Stimulated activated CD4-positive, alpha-beta T cell treated with anti-CD3 and anti-CD28 coated beads, Interleukin-1b, Interleukin-23, amount 100 ng/mL, for 4 hours (primary cell): Measurements from ENCODE around the gene RSAD1.

Source experiments
- DNase-seq, 2 donors: peaks; one replicate each; pipeline ENCODE4 v3.0.0-alpha.2; 2020; ENCODE audit warnings: low read depth in 2 of 2

RSAD1 gene

GRCh38 chr17:50493744-50494143 lies 15.1 kb downstream of the RSAD1 start:
- no peak for DNase-seq

DNA sequence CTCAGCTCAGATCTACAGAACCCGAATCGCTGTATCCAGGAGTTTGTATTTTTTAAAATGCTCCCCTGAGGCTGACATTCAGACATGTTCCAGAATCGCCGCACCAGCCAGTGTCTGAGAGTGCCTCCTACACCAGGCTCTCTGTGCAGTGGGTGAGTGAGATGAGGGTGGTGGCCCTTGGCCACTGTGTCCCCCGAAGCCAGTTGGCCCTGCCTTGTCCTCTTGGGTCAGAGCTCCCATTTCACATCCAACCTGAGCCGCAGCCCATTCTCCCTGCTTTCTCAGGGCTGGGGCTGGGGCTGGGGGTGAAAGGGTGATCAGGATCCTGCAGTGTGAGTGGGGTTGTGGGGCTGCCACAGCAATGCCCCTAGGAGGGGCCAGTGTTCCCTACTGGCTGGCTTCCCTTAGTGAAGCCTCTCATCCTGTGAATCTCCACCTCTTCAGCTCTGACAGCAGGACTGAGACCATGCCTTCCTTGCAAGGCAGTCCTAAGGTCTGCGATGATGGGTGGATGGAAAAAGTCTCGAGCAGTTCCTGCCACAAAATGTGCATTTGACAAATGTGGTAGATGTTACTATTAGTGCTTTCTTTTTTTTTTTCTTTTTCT lies 16.7 kb downstream of the RSAD1 start:
- DNase-seq, result no peak

DNA sequence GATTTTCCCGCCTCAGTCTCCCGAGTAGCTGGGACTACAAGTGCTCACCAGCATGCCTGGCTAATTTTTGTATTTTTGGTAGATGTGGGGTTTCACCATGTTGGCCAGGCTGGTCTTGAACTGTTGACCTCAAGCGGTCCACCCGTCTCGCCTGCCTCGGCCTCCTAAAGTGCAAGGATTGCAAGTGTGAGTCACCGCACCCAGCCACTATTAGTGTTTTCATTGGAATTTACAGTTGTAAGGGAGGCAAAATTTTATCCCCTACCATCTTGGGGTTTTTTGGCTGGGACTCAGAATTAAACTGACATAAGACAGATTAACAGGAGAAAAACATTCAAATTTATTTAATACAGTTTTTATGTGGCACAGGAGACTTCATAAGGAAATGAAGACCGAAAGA lies 17.3 kb downstream of the RSAD1 start:
- no peak for DNase-seq

DNA sequence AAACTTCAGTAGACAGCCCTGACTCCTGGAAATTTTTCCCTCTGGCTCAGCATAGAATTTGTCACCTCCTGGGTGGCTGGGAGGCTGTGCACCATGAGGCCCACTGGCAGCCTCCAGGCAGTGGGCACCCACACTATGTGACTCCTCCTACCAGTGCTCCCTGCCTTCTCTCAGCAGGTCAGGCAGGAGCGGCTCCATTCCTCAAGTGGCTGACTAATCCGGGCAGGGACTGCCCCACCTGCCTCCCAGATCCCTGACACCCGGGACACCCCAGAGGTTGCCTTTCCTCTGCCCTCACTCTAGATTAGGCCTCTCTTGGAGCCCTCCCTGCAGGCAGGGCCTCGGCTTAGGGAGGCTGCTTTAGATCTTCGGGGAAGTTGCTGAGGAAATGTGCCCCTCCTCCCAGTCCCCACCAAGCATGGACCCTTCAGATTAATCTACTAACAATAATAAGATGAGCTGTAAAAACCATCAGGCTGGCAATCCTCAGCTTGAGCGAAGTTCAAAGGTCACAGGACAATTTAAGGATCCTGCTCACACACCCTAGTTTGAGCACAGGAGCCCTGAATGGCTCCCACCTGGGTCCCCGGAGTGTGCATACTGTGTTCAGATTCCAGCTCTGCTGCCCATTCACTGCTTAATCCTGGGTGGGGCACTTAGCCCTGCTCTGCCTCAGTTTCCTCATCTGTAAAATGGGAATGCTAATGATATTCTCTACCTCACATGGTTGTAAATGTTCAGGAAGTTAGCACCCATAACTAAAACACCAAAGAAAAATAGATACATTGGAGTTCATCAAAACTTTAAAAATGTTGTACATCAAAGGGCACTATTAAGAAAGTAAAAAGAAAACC lies 19.6 kb downstream of the RSAD1 start:
- DNase-seq, result no peak

- DNase-seq, result no peak
These were observed 20.6 kb downstream of the RSAD1 start for GRCh38 chr17:50499270-50499669.

GRCh38 chr17:50499721-50500120 lies 21.1 kb downstream of the RSAD1 start:
- DNase-seq, result no peak

DNA sequence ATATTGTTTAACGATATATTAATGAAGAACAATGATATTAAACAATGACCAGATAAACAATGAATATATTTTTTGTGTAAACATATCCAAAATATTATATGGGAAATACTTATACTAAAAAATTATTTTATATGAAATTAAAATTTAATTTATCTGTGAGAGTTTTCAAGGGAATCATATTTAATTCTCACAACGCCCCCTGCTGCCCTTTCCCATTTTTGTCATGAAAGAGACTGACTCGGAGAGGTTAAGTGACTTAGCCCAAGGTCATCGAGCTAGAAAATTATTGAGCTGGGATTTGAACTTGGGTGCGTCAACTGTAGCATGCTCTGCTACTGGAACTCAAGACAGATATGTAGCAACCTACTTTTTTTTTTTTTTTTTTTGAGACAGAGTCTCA lies 22.4 kb downstream of the RSAD1 start:
- peak in 1 of 2 donors; percentile 29 for DNase-seq

GRCh38 chr17:50502301-50502990 lies 23.8 kb downstream of the RSAD1 start:
- no peak for DNase-seq

- no peak for DNase-seq
These were observed 27.0 kb downstream of the RSAD1 start for GRCh38 chr17:50505591-50506130.

GRCh38 chr17:50506298-50506697 lies 27.6 kb downstream of the RSAD1 start:
- no peak for DNase-seq

GRCh38 chr17:50507871-50508572 lies 29.4 kb downstream of the RSAD1 start, which contains the start of gene MYCBPAP:
Gene MYCBPAP, plus strand, starts transcription at chr17:50508439. Its CDS starts 236 bp downstream, at chr17:50508675.
- peak; percentile 22 to 68 for DNase-seq

GRCh38 chr17:50508573-50509460 lies 30.2 kb downstream of the RSAD1 start:
- no peak for DNase-seq

DNA sequence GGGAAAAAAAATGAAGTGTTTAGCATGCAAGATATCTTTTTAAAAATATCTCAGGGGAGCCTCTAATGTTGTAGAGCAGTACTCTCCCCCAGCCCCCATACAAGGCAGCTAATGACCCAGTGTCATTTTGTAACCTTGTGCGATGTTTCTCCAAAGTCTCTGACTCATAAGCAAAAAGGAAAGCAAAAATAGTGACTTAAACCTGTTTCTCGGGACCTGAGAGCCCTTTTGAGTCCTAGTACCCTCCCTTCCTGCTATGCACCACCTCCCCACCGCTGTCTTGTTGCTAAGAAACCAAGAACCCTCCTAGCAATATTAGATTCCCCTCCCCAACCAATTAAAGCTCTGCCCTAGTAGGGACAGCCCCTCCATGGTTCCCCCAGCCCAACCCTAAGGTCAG lies 32.4 kb downstream of the RSAD1 start:
- peak in 1 of 2 donors; percentile 22 for DNase-seq

DNA sequence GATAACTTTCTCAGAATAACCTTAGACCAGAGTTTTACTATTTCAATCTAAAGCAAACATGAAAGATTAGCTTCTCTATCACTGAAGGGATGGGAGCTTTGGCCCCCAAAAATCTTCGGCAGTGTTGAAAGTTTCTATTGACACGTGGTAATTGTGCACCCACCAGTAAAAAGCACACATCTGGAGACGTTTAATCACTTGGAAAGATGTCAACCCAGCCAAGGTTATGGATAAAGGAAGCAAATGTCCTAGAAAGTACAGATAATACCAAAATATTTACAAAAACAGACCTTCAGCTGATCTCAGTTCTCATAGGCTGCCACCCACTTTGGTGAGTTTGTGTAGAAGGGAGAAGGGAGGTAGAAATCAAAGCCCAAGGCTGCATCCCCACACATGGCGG lies 34.8 kb downstream of the RSAD1 start:
- no peak for DNase-seq

DNA sequence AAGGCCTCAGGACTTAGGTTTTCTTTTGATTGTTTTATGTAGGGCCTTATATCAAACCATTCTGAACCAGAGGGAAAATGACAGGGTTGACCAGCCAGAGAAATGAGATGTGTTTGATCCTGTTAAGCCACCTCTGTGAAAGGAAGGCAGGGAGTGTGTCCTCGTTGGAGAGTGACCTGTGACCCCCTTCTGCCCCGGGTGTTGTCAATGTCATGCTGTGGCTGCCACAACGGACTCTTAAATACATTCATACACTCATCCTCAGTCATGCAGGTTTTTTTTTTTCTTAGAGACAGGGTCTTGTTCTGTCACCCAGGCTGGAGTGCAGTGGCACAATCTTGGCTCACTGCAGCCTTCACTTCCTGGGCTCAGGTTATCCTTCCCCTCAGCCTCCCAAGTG lies 35.7 kb downstream of the RSAD1 start:
- DNase-seq, result no peak

GRCh38 chr17:50514936-50515702 lies 36.5 kb downstream of the RSAD1 start:
- DNase-seq, result no peak

DNA sequence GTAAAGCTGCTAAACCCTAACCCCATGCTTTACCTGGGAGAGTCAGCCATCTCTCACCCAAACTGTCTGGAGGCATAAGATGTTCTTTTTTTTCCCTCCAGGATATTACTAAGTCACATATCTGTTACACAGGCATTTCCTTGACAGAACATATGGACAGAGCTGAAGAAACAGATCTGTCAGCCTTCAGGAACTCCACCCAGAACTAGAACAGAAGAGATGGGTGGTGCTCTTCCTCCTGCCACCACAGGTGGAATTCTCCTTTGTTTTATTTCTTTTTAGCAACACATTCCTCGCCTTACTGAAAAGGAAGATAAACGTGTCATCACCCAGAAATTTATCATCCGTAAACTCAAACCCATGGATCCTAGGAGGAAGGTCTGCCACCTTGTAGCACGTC lies 38.4 kb downstream of the RSAD1 start:
- DNase-seq, result no peak

DNA sequence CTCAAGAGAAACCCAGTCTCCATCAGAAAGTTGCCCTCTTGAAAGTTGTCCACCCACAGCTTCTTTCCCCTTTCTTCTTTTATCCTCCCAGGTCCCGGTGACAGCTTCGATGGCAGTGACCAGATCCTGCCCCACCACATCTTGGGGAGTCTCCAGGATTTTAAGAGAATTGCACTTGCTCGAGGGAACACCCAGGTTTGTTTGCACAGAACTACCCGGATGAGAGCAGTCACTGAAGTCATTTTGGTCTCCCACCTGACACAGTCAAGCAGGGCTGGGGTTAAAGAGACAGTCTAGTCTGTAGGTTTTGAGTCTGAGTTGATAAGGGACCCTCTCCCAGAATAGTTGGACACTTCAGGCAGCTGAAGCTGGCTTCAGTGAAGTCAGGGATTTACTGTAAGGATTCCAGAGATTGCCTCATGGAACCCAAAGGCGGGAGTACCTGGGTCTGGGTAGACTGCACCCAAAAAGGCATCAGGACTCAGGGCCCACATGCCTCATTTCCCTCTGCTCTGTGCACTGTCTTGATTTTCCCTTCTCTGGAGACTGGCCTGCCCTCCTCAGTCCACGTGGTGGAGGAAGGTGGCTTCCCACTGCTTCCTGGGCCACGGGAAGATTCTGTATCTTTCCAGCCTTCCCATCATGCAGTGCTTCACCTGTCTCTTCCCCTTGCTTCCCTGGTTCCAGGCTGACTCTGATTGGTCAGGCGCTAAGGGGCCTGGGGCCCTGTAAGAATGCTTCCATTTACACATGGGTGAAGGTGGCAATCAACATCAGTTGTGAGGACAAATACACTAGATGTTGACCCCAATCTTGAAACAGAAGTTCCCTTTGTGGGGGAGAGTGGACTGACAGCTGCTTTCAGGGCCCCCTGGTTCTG lies 39.1 kb downstream of the RSAD1 start:
- no peak for DNase-seq
